GM21529 (cell line): ENCODE results near the gene USP17L30.
"Not testable (repeated sequence)": the region's sequence is repeated elsewhere in the genome, so short reads cannot be mapped to it uniquely, and the experiment has no call there.

Source experiments
- ATAC-seq: cut with Tn5 transposase; IDR thresholded peaks from one replicate; pipeline ENCODE4 v1.9.1; 2021; ENCODE audit not compliant: unreplicated experiment

Gene USP17L30

DNA sequence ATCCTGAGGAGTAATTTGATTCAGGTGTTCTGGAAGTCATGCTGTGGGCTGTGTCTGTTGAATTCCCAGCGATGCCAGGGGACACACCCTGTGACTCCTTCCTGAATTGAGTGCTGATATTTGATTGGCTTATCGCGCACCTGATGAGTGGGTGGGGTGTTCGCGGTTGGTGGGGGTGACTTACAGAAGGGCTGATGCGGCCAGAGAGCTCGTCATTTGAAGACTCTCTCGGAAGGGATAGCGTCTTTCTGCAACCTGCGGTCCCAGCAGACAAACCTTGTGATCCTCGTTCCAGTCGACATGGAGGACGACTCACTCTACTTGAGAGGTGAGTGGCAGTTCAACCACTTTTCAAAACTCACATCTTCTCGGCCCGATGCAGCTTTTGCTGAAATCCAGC is at the start of gene USP17L30:
Gene USP17L30 (plus strand): TSS at position 301 of the 400 bp plus-strand sequence. CDS start 0 bp downstream, at position 301.
- ATAC-seq = not testable (repeated sequence)

DNA sequence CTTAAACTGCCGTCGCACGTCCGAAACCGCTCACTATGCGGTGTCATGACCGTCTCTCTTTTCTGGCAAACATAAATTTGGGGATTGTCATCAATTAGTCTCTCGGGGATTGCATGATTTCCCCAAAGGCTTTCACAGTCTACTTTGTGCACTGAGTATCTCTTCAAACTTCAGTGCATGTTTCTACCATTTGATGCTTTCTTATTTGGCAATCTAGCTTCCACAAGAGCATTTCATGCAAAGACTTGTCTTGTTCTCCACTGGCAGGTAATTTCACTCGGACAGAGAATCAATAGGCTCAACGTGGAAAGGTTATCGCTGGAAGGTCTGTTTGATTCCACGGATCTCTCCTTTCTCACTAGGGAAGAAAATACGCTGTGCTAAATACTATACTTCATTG is 38.7 kb upstream of the USP17L30 start:
- not testable (repeated sequence) for ATAC-seq

DNA sequence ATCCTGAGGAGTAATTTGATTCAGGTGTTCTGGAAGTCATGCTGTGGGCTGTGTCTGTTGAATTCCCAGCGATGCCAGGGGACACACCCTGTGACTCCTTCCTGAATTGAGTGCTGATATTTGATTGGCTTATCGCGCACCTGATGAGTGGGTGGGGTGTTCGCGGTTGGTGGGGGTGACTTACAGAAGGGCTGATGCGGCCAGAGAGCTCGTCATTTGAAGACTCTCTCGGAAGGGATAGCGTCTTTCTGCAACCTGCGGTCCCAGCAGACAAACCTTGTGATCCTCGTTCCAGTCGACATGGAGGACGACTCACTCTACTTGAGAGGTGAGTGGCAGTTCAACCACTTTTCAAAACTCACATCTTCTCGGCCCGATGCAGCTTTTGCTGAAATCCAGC is 38.1 kb upstream of the USP17L30 start, which contains the start of gene USP17L24:
Gene USP17L24 (plus strand): TSS at position 301 of the 400 bp plus-strand sequence. CDS start 0 bp downstream, at position 301.
- ATAC-seq = not testable (repeated sequence)

DNA sequence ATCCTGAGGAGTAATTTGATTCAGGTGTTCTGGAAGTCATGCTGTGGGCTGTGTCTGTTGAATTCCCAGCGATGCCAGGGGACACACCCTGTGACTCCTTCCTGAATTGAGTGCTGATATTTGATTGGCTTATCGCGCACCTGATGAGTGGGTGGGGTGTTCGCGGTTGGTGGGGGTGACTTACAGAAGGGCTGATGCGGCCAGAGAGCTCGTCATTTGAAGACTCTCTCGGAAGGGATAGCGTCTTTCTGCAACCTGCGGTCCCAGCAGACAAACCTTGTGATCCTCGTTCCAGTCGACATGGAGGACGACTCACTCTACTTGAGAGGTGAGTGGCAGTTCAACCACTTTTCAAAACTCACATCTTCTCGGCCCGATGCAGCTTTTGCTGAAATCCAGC is 33.3 kb upstream of the USP17L30 start, which contains the start of gene USP17L25:
Gene USP17L25 (plus strand): TSS at position 301 of the 400 bp plus-strand sequence. CDS start 0 bp downstream, at position 301.
- ATAC-seq = not testable (repeated sequence)

GRCh38 chr4:9334358-9334757 is 28.6 kb upstream of the USP17L30 start, which contains the start of gene USP17L26:
Gene USP17L26, plus strand, starts transcription at chr4:9334658. Its CDS starts 0 bp downstream, at chr4:9334658.
- not testable (repeated sequence) for ATAC-seq

DNA sequence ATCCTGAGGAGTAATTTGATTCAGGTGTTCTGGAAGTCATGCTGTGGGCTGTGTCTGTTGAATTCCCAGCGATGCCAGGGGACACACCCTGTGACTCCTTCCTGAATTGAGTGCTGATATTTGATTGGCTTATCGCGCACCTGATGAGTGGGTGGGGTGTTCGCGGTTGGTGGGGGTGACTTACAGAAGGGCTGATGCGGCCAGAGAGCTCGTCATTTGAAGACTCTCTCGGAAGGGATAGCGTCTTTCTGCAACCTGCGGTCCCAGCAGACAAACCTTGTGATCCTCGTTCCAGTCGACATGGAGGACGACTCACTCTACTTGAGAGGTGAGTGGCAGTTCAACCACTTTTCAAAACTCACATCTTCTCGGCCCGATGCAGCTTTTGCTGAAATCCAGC is 23.8 kb upstream of the USP17L30 start, which contains the start of gene USP17L5:
Gene USP17L5 (plus strand): TSS at position 301 of the 400 bp plus-strand sequence. CDS start 0 bp downstream, at position 301.
- ATAC-seq = not testable (repeated sequence)

- ATAC-seq = not testable (repeated sequence)
These were observed 19.1 kb upstream of the USP17L30 start, which contains the start of gene USP17L27 for GRCh38 chr4:9343848-9344247. Gene USP17L27, plus strand, starts transcription at chr4:9344148. Its CDS starts 0 bp downstream, at chr4:9344148.

DNA sequence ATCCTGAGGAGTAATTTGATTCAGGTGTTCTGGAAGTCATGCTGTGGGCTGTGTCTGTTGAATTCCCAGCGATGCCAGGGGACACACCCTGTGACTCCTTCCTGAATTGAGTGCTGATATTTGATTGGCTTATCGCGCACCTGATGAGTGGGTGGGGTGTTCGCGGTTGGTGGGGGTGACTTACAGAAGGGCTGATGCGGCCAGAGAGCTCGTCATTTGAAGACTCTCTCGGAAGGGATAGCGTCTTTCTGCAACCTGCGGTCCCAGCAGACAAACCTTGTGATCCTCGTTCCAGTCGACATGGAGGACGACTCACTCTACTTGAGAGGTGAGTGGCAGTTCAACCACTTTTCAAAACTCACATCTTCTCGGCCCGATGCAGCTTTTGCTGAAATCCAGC is 14.3 kb upstream of the USP17L30 start, which contains the start of gene USP17L28:
Gene USP17L28 (plus strand): TSS at position 301 of the 400 bp plus-strand sequence. CDS start 0 bp downstream, at position 301.
- not testable (repeated sequence) for ATAC-seq

DNA sequence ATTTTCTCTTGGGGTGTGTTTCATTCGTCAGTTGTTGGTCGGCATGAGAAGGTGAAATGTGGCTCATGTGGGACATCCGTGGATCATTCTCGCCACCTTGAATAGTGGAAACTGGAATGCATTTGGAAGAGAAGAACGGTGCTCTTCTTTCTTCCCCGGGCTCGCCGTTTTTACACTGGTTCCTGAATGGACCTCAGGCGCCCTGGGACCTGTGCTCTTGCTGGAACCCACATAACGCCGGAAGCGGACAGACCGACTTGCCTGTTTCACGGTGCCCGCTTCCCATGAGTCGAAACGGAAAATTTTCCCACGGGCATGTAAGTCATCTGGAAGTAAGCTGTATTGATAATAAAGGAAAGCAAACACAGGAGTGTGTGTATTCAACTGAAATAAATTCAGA is 12.1 kb upstream of the USP17L30 start:
- ATAC-seq = not testable (repeated sequence)

- not testable (repeated sequence) for ATAC-seq
These were observed 9.6 kb upstream of the USP17L30 start, which contains the start of gene USP17L29 for GRCh38 chr4:9353338-9353737. Gene USP17L29, plus strand, starts transcription at chr4:9353638. Its CDS starts 0 bp downstream, at chr4:9353638.

GRCh38 chr4:9379881-9380280 is 17.0 kb downstream of the USP17L30 start:
- ATAC-seq = not testable (repeated sequence)

- ATAC-seq = not testable (repeated sequence)
These were observed 18.1 kb downstream of the USP17L30 start for GRCh38 chr4:9381012-9381534.

- no peak for ATAC-seq
These were observed 21.2 kb downstream of the USP17L30 start for GRCh38 chr4:9384126-9384525.

GRCh38 chr4:9389001-9389400 is 26.1 kb downstream of the USP17L30 start:
- ATAC-seq = not testable (repeated sequence)

DNA sequence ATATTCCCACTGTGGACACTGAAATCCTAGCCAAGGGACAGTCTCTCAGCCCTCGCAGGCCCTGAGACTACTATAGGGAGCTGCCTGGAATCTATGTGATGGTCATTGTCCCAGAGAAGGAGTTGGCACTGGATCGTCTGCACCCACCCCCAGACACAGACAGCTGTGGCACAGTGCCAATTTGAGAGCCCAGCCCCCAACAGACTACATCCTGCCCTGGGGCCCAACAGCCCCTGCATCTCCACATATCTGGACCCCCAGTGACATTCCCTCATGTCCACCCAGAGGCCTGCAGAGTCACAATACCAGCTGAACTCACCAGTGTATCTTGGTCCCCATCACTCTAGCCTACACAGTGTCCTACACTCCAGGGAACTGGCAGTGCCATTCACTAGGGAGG is 42.8 kb downstream of the USP17L30 start:
- not testable (repeated sequence) for ATAC-seq

DNA sequence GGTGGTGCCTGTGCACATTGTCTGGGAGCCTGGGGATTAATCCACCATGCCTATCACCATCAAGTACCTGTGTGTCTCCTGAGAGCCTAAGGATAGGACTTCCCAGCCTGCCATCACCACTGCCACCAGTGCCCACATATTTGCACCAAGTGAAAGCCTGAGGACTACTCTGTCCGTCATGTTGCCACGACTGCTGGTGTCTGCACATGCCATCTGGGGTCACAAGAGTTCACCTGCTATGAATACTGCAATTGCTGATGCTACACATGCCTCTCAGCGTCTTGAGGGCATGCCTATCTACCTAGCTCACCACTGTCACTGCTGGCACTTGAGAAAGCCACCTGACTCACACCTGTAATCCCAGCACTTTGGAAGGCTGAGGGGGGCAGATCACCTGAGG is 43.6 kb downstream of the USP17L30 start:
- not testable (repeated sequence) for ATAC-seq

GRCh38 chr4:9409793-9410192 is 46.9 kb downstream of the USP17L30 start:
- ATAC-seq = no peak
